ENCODE measurements around the gene FAM161B.

FAM161B gene

DNA sequence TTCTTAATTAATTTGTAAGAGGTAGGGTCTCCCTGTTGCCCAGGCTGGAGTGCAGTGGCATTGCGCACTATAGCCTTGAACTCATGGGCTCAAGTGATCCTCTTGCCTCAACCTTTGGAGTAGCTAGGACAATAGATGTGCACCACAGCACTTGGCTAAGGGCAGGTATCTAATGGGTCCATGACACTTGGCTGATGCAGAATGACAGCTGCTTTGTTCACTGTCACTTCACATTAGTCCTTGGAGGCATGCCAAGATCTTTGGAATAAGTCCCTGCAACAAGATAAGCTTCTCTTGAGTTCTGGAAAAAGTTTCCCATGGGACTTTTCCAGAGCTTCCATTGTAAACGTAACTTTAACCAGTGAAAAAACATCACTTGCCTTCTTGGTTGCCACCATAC lies 23.6 kb upstream of the FAM161B start:
- Histone ChIP-seq H3K27me3 (replicated peaks; ENCODE audit: control insufficient read depth, insufficient read depth, low read length) (no peaks in the 10 kb centered on the region), H3K36me3 (ENCODE audit: control insufficient read depth, insufficient read depth, low read length) (peaks cover 3% of the 10 kb centered on the region), H3K4me3 (replicated peaks; ENCODE audit: low read depth, low read length) (no peak overlapping the region)
- no peak for DNase-seq (ENCODE audit: extremely low read depth, insufficient read length)
- TF ChIP-seq CTCF (IDR thresholded peaks at IDR 0.05; ENCODE audit: insufficient read depth, low read length, poor library complexity, severe bottlenecking): no peak

DNA sequence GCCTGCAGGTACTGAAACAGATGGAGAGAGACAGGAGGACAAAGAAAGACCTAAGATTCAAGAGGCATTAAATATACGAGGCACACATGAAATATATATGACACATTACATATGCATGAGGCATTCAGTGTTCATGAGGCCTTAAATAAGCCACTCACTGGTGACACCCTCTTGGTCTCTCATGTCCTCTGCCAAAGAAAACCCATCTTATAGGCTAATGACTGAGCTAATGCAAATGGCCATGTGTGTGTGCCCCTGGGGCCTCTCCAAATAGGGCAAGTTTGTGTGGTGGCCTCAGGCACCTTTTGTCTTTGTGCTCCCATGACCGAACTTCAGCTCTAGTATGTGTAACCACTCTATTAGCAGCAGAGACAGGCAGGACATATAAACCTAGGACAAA lies 19.0 kb upstream of the FAM161B start:
- H3K27me3 ChIP-seq (replicated peaks; ENCODE audit: control insufficient read depth, insufficient read depth, low read length): no peaks in the 10 kb centered on the region
- peaks cover 3% of the 10 kb centered on the region for H3K36me3 ChIP-seq (ENCODE audit: control insufficient read depth, insufficient read depth, low read length)
- no peak for TF ChIP-seq CTCF (IDR thresholded peaks at IDR 0.05; ENCODE audit: insufficient read depth, low read length, poor library complexity, severe bottlenecking)
- no peak overlapping the region for H3K4me3 ChIP-seq (replicated peaks; ENCODE audit: low read depth, low read length)
- DNase-seq (ENCODE audit: extremely low read depth, insufficient read length): no peak

GRCh38 chr14:73965216-73965615 lies 15.3 kb upstream of the FAM161B start:
- no peak for TF ChIP-seq CTCF (IDR thresholded peaks at IDR 0.05; ENCODE audit: insufficient read depth, low read length, poor library complexity, severe bottlenecking)
- Histone ChIP-seq H3K36me3 (ENCODE audit: control insufficient read depth, insufficient read depth, low read length) (peaks cover 11% of the 10 kb centered on the region), H3K27me3 (replicated peaks; ENCODE audit: control insufficient read depth, insufficient read depth, low read length) (no peaks in the 10 kb centered on the region), H3K4me3 (replicated peaks; ENCODE audit: low read depth, low read length) (no peak overlapping the region)
- no peak for DNase-seq (ENCODE audit: extremely low read depth, insufficient read length)

DNA sequence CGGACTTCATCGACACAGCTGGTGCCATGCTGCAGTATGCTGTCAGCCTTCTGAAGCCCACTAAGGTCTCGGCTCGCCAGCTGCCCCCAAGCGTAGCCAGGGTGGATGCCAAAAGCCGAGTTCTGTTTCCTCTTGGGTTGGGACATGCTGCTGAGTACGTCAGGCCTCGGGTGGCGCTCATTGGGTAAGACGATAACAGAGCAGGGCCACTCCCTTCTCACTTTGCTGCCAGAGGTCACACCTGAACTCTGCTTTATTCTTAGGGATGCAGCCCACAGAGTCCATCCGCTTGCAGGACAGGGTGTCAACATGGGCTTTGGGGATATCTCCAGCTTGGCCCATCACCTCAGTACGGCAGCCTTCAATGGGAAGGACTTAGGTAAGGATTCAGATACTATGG lies 11.3 kb upstream of the FAM161B start:
- Histone ChIP-seq H3K36me3 (ENCODE audit: control insufficient read depth, insufficient read depth, low read length) (peaks cover 21% of the 10 kb centered on the region), H3K27me3 (replicated peaks; ENCODE audit: control insufficient read depth, insufficient read depth, low read length) (no peaks in the 10 kb centered on the region), H3K4me3 (replicated peaks; ENCODE audit: low read depth, low read length) (no peak overlapping the region)
- no peak for TF ChIP-seq CTCF (IDR thresholded peaks at IDR 0.05; ENCODE audit: insufficient read depth, low read length, poor library complexity, severe bottlenecking)
- no peak for DNase-seq (ENCODE audit: extremely low read depth, insufficient read length)

DNA sequence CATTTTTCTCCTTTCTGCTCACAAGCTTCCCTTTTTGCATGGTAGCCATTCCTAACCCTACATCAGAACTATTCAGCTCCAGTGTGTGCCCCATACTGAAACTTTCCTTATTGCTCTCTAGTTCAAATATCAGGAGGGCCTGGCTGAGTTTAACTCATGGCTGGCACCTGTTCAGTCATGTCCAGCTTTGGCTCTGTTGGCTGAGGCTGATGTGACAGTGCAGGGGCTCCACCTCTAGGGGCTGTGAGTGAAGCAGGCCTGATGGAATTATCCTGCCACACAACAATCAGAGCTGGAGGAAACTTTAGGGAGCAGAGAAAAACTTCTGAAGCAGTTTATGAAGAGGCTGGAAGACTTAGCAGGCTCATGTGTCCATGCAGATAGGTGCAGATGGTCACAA lies 8.7 kb upstream of the FAM161B start:
- Histone ChIP-seq H3K4me3 (replicated peaks; ENCODE audit: low read depth, low read length) (no peak overlapping the region), H3K36me3 (ENCODE audit: control insufficient read depth, insufficient read depth, low read length) (peaks cover 21% of the 10 kb centered on the region), H3K27me3 (replicated peaks; ENCODE audit: control insufficient read depth, insufficient read depth, low read length) (no peaks in the 10 kb centered on the region)
- DNase-seq (ENCODE audit: extremely low read depth, insufficient read length): no peak
- no peak for TF ChIP-seq CTCF (IDR thresholded peaks at IDR 0.05; ENCODE audit: insufficient read depth, low read length, poor library complexity, severe bottlenecking)

- peaks cover 12% of the 10 kb centered on the region for H3K36me3 ChIP-seq (ENCODE audit: control insufficient read depth, insufficient read depth, low read length)
- TF ChIP-seq CTCF (IDR thresholded peaks at IDR 0.05; ENCODE audit: insufficient read depth, low read length, poor library complexity, severe bottlenecking): no peak
- H3K4me3 ChIP-seq (replicated peaks; ENCODE audit: low read depth, low read length): no peak overlapping the region
- H3K27me3 ChIP-seq (replicated peaks; ENCODE audit: control insufficient read depth, insufficient read depth, low read length): no peaks in the 10 kb centered on the region
- no peak for DNase-seq (ENCODE audit: extremely low read depth, insufficient read length)
Measured at GRCh38 chr14:73955674-73956073, 5.8 kb upstream of the FAM161B start.
